WTC11 (cell line): ENCODE results near the gene KIT. TPM values are rescaled to one million over a fixed set of nuclear protein-coding genes. Genes with fewer than 3 reads are reported as not detected.

Source experiments
- ATAC-seq: fragments of 200-7000 bp; cut with Tn5 transposase; 2 replicates; pipeline ENCODE4 v1.10.0; 2021; ENCODE audit warnings: mild to moderate bottlenecking, moderate library complexity
- CTCF ChIA-PET: fragments of 300-600 bp; sonication (Branson Sonifier 250); formaldehyde crosslinking; loops from one replicate; lab custom pipeline; 2021; ENCODE audit warnings: antibody characterized with exemption; lab: Charles Lee
- POLR2A ChIA-PET: fragments of 350-600 bp; sonication (Branson Sonifier 250); formaldehyde crosslinking; loops from one replicate; lab custom pipeline; 2021; ENCODE audit warnings: antibody characterized with exemption; lab: Charles Lee
- DNase-seq: peaks from one replicate; pipeline ENCODE4 v3.0.0; 2021; ENCODE audit warnings: low spot score
- H3K27ac Mint-ChIP-seq: 2 replicates; pipeline ENCODE4 v1.8.0; 2021; ENCODE audit warnings: mixed read lengths
- H3K27me3 Mint-ChIP-seq: 2 replicates; pipeline ENCODE4 v1.8.0; 2021; ENCODE audit warnings: low read depth, mild to moderate bottlenecking, moderate library complexity, mixed read lengths
- H3K36me3 Mint-ChIP-seq: 2 replicates; pipeline ENCODE4 v1.8.0; 2021; ENCODE audit warnings: mixed read lengths
- H3K4me1 Mint-ChIP-seq: 2 replicates; pipeline ENCODE4 v1.8.0; 2022; ENCODE audit warnings: mixed read lengths
- H3K4me3 Mint-ChIP-seq: 2 replicates; pipeline ENCODE4 v1.8.0; 2021; ENCODE audit warnings: mild to moderate bottlenecking, moderate library complexity, mixed read lengths
- H3K9me3 Mint-ChIP-seq: 2 replicates; pipeline ENCODE4 v1.8.0; 2021; ENCODE audit warnings: mixed read lengths
- AFF4 ChIP-seq: sonication (generic); formaldehyde crosslinking; IDR thresholded peaks from 2 replicates; pipeline ENCODE4 v1.8.1; 2023; ENCODE audit warnings: mild to moderate bottlenecking, missing genetic modification reagents, borderline replicate concordance
- ATF6 ChIP-seq: sonication (generic); formaldehyde crosslinking; IDR thresholded peaks from 2 replicates; pipeline ENCODE4 v1.8.1; 2023; ENCODE audit warnings: mild to moderate bottlenecking, missing genetic modification reagents
- CREM ChIP-seq: sonication (generic); formaldehyde crosslinking; IDR thresholded peaks from 2 replicates; pipeline ENCODE4 v1.8.1; 2022; ENCODE audit warnings: mild to moderate bottlenecking, missing genetic modification reagents, moderate library complexity
- ERG ChIP-seq: fragments of 250-450 bp; sonication (Bioruptor Pico); IDR thresholded peaks from 2 replicates; pipeline ENCODE4 v1.8.0; 2021; ENCODE audit warnings: mild to moderate bottlenecking
- ETV6 ChIP-seq: sonication (generic); formaldehyde crosslinking; IDR thresholded peaks from 2 replicates; pipeline ENCODE4 v1.8.1; 2022; ENCODE audit warnings: mild to moderate bottlenecking, missing genetic modification reagents
- HMGA2 ChIP-seq: fragments of 250-450 bp; sonication (Bioruptor Pico); IDR thresholded peaks from 2 replicates; pipeline ENCODE4 v1.4.0; 2021; ENCODE audit warnings: mild to moderate bottlenecking, moderate library complexity
- MXD4 ChIP-seq: fragments of 250-450 bp; sonication (Bioruptor Pico); IDR thresholded peaks from 2 replicates; pipeline ENCODE4 v1.8.0; 2021; ENCODE audit warnings: mild to moderate bottlenecking, moderate library complexity, borderline replicate concordance
- NFATC4 ChIP-seq: fragments of 250-450 bp; sonication (Bioruptor Pico); IDR thresholded peaks from 2 replicates; pipeline ENCODE4 v1.9.0; 2021; ENCODE audit warnings: mild to moderate bottlenecking
- NFYB ChIP-seq: sonication (generic); formaldehyde crosslinking; conservative IDR thresholded peaks from 2 replicates; pipeline ENCODE4 v1.8.0; 2022; ENCODE audit warnings: low read depth, missing genetic modification reagents
- NR1H2 ChIP-seq: sonication (generic); formaldehyde crosslinking; IDR thresholded peaks from 2 replicates; pipeline ENCODE4 v1.9.0; 2021; ENCODE audit warnings: mild to moderate bottlenecking, moderate library complexity, missing genetic modification reagents
- PREB ChIP-seq: sonication (generic); formaldehyde crosslinking; IDR thresholded peaks from 2 replicates; pipeline ENCODE4 v1.8.1; 2022; ENCODE audit warnings: mild to moderate bottlenecking, missing genetic modification reagents, moderate library complexity, borderline replicate concordance
- SP1 ChIP-seq: sonication (generic); formaldehyde crosslinking; conservative IDR thresholded peaks from 2 replicates; pipeline ENCODE4 v1.8.1; 2022; ENCODE audit warnings: missing genetic modification reagents
- USF1 ChIP-seq: sonication (generic); formaldehyde crosslinking; IDR thresholded peaks from 2 replicates; pipeline ENCODE4 v1.8.0; 2022; ENCODE audit warnings: mild to moderate bottlenecking, missing genetic modification reagents
- USF2 ChIP-seq: sonication (generic); formaldehyde crosslinking; IDR thresholded peaks from 2 replicates; pipeline ENCODE4 v1.8.1; 2023; ENCODE audit warnings: mild to moderate bottlenecking, missing genetic modification reagents, moderate library complexity
- ZNF396 ChIP-seq: fragments of 250-450 bp; sonication (Bioruptor Pico); IDR thresholded peaks from 2 replicates; pipeline ENCODE4 v1.8.0; 2021; ENCODE audit warnings: mild to moderate bottlenecking, moderate library complexity, borderline replicate concordance
- ZNF425 ChIP-seq: fragments of 250-450 bp; sonication (Bioruptor Pico); conservative IDR thresholded peaks from 2 replicates; pipeline ENCODE4 v1.9.0; 2021; ENCODE audit warnings: mild to moderate bottlenecking
- total RNA-seq: library from RNA; stranded (reverse); gene quantifications from 3 replicates; pipeline ENCODE4 v1.2.3, GENCODE V29; 2021

The KIT gene
- total RNA-seq, 1 experiment from 2014 or later, result 23.3 TPM

GRCh38 chr4:54651050-54651449 lies 6.7 kb upstream of the KIT start (continued):
- no peak for TF ChIP-seq AFF4
- TF ChIP-seq HMGA2, result no peak
- TF ChIP-seq PREB (CRISPR knock-in tag), result no peak
- TF ChIP-seq ETV6, result no peak
- TF ChIP-seq ERG, result no peak

- Mint-ChIP-seq H3K27ac (no peak overlapping the region), H3K4me1 (peaks cover 28% of the 10 kb centered on the region), H3K27me3 (peaks cover 48% of the 10 kb centered on the region), H3K4me3 (no peak overlapping the region), H3K36me3 (no peaks in the 10 kb centered on the region), H3K9me3 (no peaks in the 10 kb centered on the region)
- TF ChIP-seq USF2 (CRISPR knock-in tag) (peak; percentile 72), SP1 (CRISPR knock-in tag) (no peak), ATF6 (CRISPR knock-in tag) (no peak), NR1H2 (CRISPR knock-in tag) (no peak), USF1 (0 out of 2 replicates have a peak, but pooled peaks have one; percentile 37), NFYB (CRISPR knock-in tag) (no peak), ZNF396 (CRISPR knock-in tag) (no peak), NFATC4 (CRISPR knock-in tag) (no peak), MXD4 (no peak), HMGA2 (no peak), CREM (no peak), ZNF425 (CRISPR knock-in tag) (no peak)
- CTCF ChIA-PET, result no interaction called here
- DNase-seq (no peak), ATAC-seq (no peak)
- POLR2A ChIA-PET, result no interaction called here
Observed at GRCh38 chr4:54654753-54655152, 3.0 kb upstream of the KIT start.
